LNCAP (cell line): Measurements from ENCODE around the gene ZNF532.

Experiments used
- TF ChIP-seq, protein P1 (sequence below): fragments of 450-650 bp; IDR thresholded peaks from 2 replicates; pipeline ENCODE4 v1.5.1; 2017; ENCODE audit warnings: mild to moderate bottlenecking

The ZNF532 gene

DNA sequence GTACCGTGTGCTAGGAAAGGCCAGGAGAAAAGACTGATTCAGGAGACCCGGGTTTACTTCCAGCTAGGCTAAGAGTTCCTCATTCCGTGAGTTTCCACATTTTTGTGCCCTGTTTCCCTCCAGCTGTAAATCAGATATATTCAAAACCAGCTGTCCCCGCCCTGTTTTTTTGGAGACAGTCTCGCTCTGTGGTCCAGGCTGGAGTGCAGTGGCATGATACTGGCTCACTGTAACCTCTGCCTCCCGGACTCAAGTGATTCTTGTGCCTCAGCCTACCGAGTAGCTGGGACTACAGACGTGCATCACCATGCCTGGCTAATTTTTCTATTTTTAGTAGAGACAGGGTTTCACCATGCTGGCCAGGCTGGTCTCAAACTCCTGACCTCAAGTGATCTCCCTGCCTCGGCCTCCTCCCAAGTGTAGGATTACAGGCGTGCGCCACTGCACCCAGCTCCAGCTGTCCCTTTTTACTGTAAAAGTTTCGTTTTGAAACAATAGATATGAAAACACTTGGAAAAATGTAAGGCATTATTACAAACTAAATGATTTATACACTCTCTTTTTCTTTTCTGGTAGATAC, 162.2 kb downstream of the ZNF532 start:
- TF ChIP-seq, protein P1, sequence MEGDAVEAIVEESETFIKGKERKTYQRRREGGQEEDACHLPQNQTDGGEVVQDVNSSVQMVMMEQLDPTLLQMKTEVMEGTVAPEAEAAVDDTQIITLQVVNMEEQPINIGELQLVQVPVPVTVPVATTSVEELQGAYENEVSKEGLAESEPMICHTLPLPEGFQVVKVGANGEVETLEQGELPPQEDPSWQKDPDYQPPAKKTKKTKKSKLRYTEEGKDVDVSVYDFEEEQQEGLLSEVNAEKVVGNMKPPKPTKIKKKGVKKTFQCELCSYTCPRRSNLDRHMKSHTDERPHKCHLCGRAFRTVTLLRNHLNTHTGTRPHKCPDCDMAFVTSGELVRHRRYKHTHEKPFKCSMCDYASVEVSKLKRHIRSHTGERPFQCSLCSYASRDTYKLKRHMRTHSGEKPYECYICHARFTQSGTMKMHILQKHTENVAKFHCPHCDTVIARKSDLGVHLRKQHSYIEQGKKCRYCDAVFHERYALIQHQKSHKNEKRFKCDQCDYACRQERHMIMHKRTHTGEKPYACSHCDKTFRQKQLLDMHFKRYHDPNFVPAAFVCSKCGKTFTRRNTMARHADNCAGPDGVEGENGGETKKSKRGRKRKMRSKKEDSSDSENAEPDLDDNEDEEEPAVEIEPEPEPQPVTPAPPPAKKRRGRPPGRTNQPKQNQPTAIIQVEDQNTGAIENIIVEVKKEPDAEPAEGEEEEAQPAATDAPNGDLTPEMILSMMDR = no peak

GRCh38 chr18:59029663-59030429, 165.2 kb downstream of the ZNF532 start:
- TF ChIP-seq, protein P1 = no peak

DNA sequence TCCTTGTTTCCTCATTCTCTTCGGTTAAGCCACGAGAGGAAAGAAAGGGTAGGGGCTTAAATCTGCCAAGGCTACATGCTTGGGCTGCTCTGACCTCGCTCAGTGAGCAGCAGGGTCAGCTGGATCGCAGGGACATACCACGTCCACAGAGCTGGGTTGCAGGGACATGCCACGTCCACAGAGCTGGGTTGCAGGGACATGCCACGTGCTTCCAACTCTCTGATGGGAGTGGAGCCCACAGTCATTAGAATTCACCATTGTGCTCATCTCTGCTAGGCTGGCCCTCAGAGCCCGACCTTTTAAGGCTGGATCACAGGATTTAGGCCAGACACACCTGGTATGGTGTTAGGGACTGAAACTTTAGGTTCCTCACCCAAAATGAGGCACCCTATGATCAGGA, 167.6 kb downstream of the ZNF532 start:
- TF ChIP-seq, protein P1 = no peak

- TF ChIP-seq, protein P1 = no peak
These were observed 168.7 kb downstream of the ZNF532 start for GRCh38 chr18:59033359-59033758.

GRCh38 chr18:59033974-59034373, 169.3 kb downstream of the ZNF532 start:
- TF ChIP-seq, protein P1 = no peak

DNA sequence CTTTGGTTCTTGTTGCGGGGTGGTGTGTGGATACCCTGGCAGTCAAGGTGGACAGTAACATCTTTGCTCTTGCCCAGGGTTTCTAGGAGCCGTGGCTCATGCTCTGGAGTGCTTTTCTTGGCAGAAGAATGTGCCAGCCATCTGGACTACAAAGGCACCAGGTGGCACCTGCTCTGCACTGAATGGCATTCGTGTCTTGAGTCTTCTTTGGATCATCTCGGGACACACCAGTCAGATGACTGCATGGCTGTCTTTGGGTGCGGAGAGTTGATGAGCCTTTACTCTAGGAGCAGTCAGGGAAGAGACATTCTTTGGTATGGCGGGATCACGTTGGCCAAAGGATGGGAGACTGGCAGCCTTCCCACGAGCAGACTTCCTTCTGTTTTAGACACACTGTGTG, 170.9 kb downstream of the ZNF532 start:
- TF ChIP-seq, protein P1 = no peak
